GM23248 (cell line): ENCODE data around the gene PARP11.

Experiments
- EZH2 ChIP-seq: fragments of 200-600 bp; sonication (generic); IDR thresholded peaks from 2 replicates; pipeline ENCODE4 v1.6.1; 2018; ENCODE audit warnings: antibody characterized with exemption, mild to moderate bottlenecking; ENCODE audit not compliant: insufficient read depth, poor library complexity, severe bottlenecking
- EZH2phosphoT487 ChIP-seq: fragments of 200-600 bp; sonication (generic); IDR thresholded peaks from 2 replicates; pipeline ENCODE4 v1.6.1; 2018; ENCODE audit warnings: antibody characterized with exemption, moderate library complexity, mild to moderate bottlenecking, low read depth; ENCODE audit not compliant: insufficient read depth

DNA sequence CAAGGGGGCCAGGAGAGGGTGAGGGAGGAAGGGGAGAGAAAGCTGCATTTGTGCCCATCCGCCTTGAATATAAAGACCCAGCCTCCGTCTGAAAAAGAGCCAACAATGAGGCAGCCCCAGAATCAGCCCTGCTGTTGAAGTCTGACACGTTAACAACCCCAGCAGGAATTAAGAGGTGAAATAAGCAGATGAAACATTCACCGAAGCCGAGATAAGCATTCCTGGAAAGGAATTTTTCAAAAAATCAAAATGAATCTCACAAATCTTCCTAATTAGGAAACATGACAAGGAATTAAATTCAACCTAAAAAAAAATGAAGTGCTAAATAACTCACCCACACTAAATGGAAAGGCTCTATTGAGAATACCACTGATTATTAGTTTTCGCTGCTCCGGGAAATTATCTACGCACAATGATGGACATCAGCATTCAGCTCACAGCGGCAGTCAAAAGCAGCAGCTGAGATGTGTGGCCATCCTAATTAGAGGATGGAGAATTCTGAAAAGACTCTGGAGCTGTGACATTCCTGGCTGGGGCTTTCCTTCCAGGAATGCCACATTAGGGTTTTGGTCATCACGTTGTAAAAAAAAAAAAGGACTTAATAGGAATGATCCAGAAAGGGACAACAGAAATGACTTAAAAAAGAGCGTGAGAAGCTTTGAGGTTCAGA is 8.2 kb upstream of the PARP11 start:
- TF ChIP-seq EZH2 (no peak), EZH2phosphoT487 (no peak)
